Activated CD4-positive, alpha-beta memory T cell treated with anti-CD3 and anti-CD28 coated beads for 36 hours (primary cell): Measurements from ENCODE around the gene CYP4F22. TPM values are rescaled to one million over a fixed set of nuclear protein-coding genes. Genes with fewer than 3 reads are reported as not detected.

Experiments used
- CTCF ChIA-PET: fragments of 350-600 bp; sonication (Branson Sonifier 250); formaldehyde crosslinking; loops from one replicate; lab custom pipeline; 2021; ENCODE audit warnings: antibody characterized with exemption, inconsistent platforms; lab: Charles Lee
- POLR2A ChIA-PET: fragments of 350-600 bp; sonication (Branson Sonifier 250); formaldehyde crosslinking; loops from one replicate; lab custom pipeline; 2021; ENCODE audit warnings: antibody characterized with exemption; lab: Charles Lee
- DNase-seq: peaks from one replicate; pipeline ENCODE4 v3.0.0-alpha.2; 2020
- H3K27ac Mint-ChIP-seq: one replicate; pipeline ENCODE4 v1.8.0; 2021; ENCODE audit warnings: mixed read lengths
- H3K27me3 Mint-ChIP-seq: one replicate; pipeline ENCODE4 v1.8.0; 2021; ENCODE audit warnings: mixed read lengths
- H3K36me3 Mint-ChIP-seq: one replicate; pipeline ENCODE4 v1.8.0; 2021; ENCODE audit warnings: mixed read lengths
- H3K4me1 Mint-ChIP-seq: one replicate; pipeline ENCODE4 v1.8.0; 2021; ENCODE audit warnings: low read depth, mixed read lengths
- H3K4me3 Mint-ChIP-seq: one replicate; pipeline ENCODE4 v1.8.0; 2021; ENCODE audit warnings: mild to moderate bottlenecking, mixed read lengths
- H3K9me3 Mint-ChIP-seq: one replicate; pipeline ENCODE4 v1.8.0; 2021; ENCODE audit warnings: mixed read lengths
- intact Hi-C: fragments of 100-400 bp; cut with micrococcal nuclease; formaldehyde crosslinking; loops from one replicate; pipeline ENCODE4 v1.15.1; 2023
- total RNA-seq, 2 experiments: library from RNA; stranded (reverse); gene quantifications; one replicate each; pipeline ENCODE4 v1.2.3, GENCODE V29; 2021

CYP4F22 gene
- total RNA-seq: under 1 TPM; 0.50 to 0.56 TPM

- intact Hi-C loops: no loop called here
- ChIA-PET POLR2A (no interaction called here), CTCF (no interaction called here)
- peak within 1 kb of the TSS; percentile 64 for H3K4me3 Mint-ChIP-seq
- no peaks in the 10 kb centered on the region for H3K36me3 Mint-ChIP-seq
- no peaks in the 10 kb centered on the region for H3K9me3 Mint-ChIP-seq
- H3K27me3 Mint-ChIP-seq: peaks cover 22% of the 10 kb centered on the region
- H3K4me1 Mint-ChIP-seq: peaks cover 19% of the 10 kb centered on the region
- H3K27ac Mint-ChIP-seq: no peak within 1 kb of the TSS
- peak; percentile 25 for DNase-seq
Observed at GRCh38 chr19:15508035-15508710, at the start of gene CYP4F22. TSS of gene CYP4F22 (plus strand) at chr19:15508525. CDS start at chr19:15525337, 16,812 bp downstream.

- intact Hi-C loops: no loop called here
- H3K4me1 Mint-ChIP-seq: peaks cover 25% of the 10 kb centered on the region
- peaks cover 42% of the 10 kb centered on the region for H3K36me3 Mint-ChIP-seq
- POLR2A ChIA-PET: no interaction called here
- peak overlapping the region; percentile 96 for H3K27ac Mint-ChIP-seq
- no peak for DNase-seq
- H3K4me3 Mint-ChIP-seq: peak overlapping the region; percentile 16
- no peaks in the 10 kb centered on the region for H3K9me3 Mint-ChIP-seq
- H3K27me3 Mint-ChIP-seq: no peaks in the 10 kb centered on the region
- CTCF ChIA-PET: interaction anchor here (1.3 to 2.8 kb wide), 3 partner anchors 42 to 94 kb away, joined by 3 to 22 read pairs (median 10); partner anchors contain the start of gene AKAP8L
Observed at GRCh38 chr19:15461694-15462093, 46.6 kb upstream of the CYP4F22 start.

- Mint-ChIP-seq H3K27me3 (no peaks in the 10 kb centered on the region), H3K4me1 (peaks cover 48% of the 10 kb centered on the region), H3K4me3 (peak overlapping the region; percentile 89), H3K9me3 (peaks cover 2% of the 10 kb centered on the region), H3K36me3 (peaks cover 36% of the 10 kb centered on the region), H3K27ac (peak overlapping the region; percentile 96)
- DNase-seq: peak; percentile 88
- ChIA-PET POLR2A (interaction anchor here (0.6 to 2.3 kb wide), 10 partner anchors 9 to 132 kb away, joined by 3 to 21 read pairs (median 5); partner anchors contain the start of genes AKAP8, AKAP8L and BRD4), CTCF (interaction anchor here (1.0 to 2.3 kb wide), 7 partner anchors 9 to 91 kb away, joined by 3 to 22 read pairs (median 7); partner anchors contain the start of genes AKAP8L and WIZ)
- intact Hi-C loops: no loop called here
Observed at GRCh38 chr19:15463861-15464371, 44.4 kb upstream of the CYP4F22 start.

- DNase-seq: peak; percentile 80
- ChIA-PET CTCF (interaction anchor here (1.0 to 2.0 kb wide), 6 partner anchors 14 to 91 kb away, joined by 3 to 19 read pairs (median 8); partner anchors contain the start of genes AKAP8L and WIZ), POLR2A (interaction anchor here (0.5 to 2.3 kb wide), 11 partner anchors 10 to 917 kb away, joined by 4 to 21 read pairs (median 5); partner anchors contain the start of genes AKAP8 and AKAP8L)
- Mint-ChIP-seq H3K36me3 (peaks cover 31% of the 10 kb centered on the region), H3K9me3 (peaks cover 2% of the 10 kb centered on the region), H3K27ac (peak within 1 kb of the TSS; percentile 96), H3K27me3 (no peaks in the 10 kb centered on the region), H3K4me1 (peaks cover 54% of the 10 kb centered on the region), H3K4me3 (peak within 1 kb of the TSS; percentile 89)
- intact Hi-C loops: no loop called here
Observed at GRCh38 chr19:15464394-15465385, 43.6 kb upstream of the CYP4F22 start, which contains the start of gene RASAL3. TSS of gene RASAL3 (minus strand) at chr19:15464544. CDS start at chr19:15464358, 186 bp downstream.

GRCh38 chr19:15466851-15467733 lies 41.2 kb upstream of the CYP4F22 start:
- Mint-ChIP-seq H3K4me3 (peak overlapping the region; percentile 41), H3K27me3 (no peaks in the 10 kb centered on the region), H3K9me3 (peaks cover 2% of the 10 kb centered on the region), H3K4me1 (peaks cover 52% of the 10 kb centered on the region), H3K36me3 (peaks cover 17% of the 10 kb centered on the region), H3K27ac (peak overlapping the region; percentile 93)
- ChIA-PET CTCF (interaction anchor here (0.6 to 2.7 kb wide), 13 partner anchors 9 to 519 kb away, joined by 3 to 17 read pairs (median 4); partner anchors contain the start of genes AKAP8L and PGLYRP2), POLR2A (interaction anchor here (0.6 to 2.6 kb wide), 10 partner anchors 11 to 163 kb away, joined by 3 to 10 read pairs (median 6); partner anchors contain the start of gene AKAP8L)
- DNase-seq: peak; percentile 84
- intact Hi-C loops: loop anchor here (1.0 to 2.0 kb wide), 6 partner anchors 34 to 166 kb away; no protein-coding TSS in a partner anchor

GRCh38 chr19:15467734-15468214 lies 40.6 kb upstream of the CYP4F22 start:
- Mint-ChIP-seq H3K27me3 (no peaks in the 10 kb centered on the region), H3K27ac (peak overlapping the region; percentile 93), H3K4me1 (peaks cover 50% of the 10 kb centered on the region), H3K9me3 (peaks cover 2% of the 10 kb centered on the region), H3K36me3 (peaks cover 11% of the 10 kb centered on the region), H3K4me3 (no peak overlapping the region)
- no peak for DNase-seq
- intact Hi-C loops: loop anchor here (1.0 to 2.0 kb wide), 6 partner anchors 35 to 166 kb away; no protein-coding TSS in a partner anchor
- ChIA-PET CTCF (interaction anchor here (0.7 to 2.7 kb wide), 10 partner anchors 11 to 88 kb away, joined by 3 to 17 read pairs (median 4); partner anchors contain the start of genes AKAP8L and PGLYRP2), POLR2A (interaction anchor here (1.1 to 2.6 kb wide), 8 partner anchors 12 to 164 kb away, joined by 3 to 10 read pairs (median 8); partner anchors contain the start of gene AKAP8L)

- POLR2A ChIA-PET: interaction anchor here (1.0 to 2.6 kb wide), 3 partner anchors 49 to 82 kb away, joined by 3 to 10 read pairs (median 8); partner anchors contain the start of gene AKAP8L
- Mint-ChIP-seq H3K27me3 (no peaks in the 10 kb centered on the region), H3K36me3 (peaks cover 2% of the 10 kb centered on the region), H3K4me1 (peaks cover 55% of the 10 kb centered on the region), H3K9me3 (peaks cover 2% of the 10 kb centered on the region), H3K4me3 (peak overlapping the region; percentile 63), H3K27ac (no peak overlapping the region)
- CTCF ChIA-PET: interaction anchor here (1.1 to 2.7 kb wide), 2 partner anchors 87 kb away, joined by 6 to 17 read pairs; no protein-coding TSS in a partner anchor
- DNase-seq: no peak
- intact Hi-C loops: no loop called here
Observed at GRCh38 chr19:15468675-15469512, 39.4 kb upstream of the CYP4F22 start.

- H3K27ac Mint-ChIP-seq: no peak overlapping the region
- DNase-seq: peak; percentile 50
- peaks cover 52% of the 10 kb centered on the region for H3K4me1 Mint-ChIP-seq
- ChIA-PET CTCF (interaction anchor here (0.7 to 1.1 kb wide), 2 partner anchors 51 to 86 kb away, joined by 5 to 6 read pairs; partner anchors contain the start of gene AKAP8L), POLR2A (interaction anchor here (0.5 to 1.0 kb wide), 2 partner anchors 11 to 50 kb away, joined by 3 read pairs; no protein-coding TSS in a partner anchor)
- H3K9me3 Mint-ChIP-seq: peaks cover 2% of the 10 kb centered on the region
- intact Hi-C loops: no loop called here
- no peaks in the 10 kb centered on the region for H3K27me3 Mint-ChIP-seq
- H3K36me3 Mint-ChIP-seq: peaks cover 2% of the 10 kb centered on the region
- peak overlapping the region; percentile 63 for H3K4me3 Mint-ChIP-seq
Observed at GRCh38 chr19:15469513-15470297, 38.6 kb upstream of the CYP4F22 start.

GRCh38 chr19:15471639-15472101 lies 36.7 kb upstream of the CYP4F22 start:
- Mint-ChIP-seq H3K27ac (no peak overlapping the region), H3K4me3 (no peak overlapping the region), H3K9me3 (peaks cover 2% of the 10 kb centered on the region), H3K4me1 (peaks cover 44% of the 10 kb centered on the region), H3K27me3 (no peaks in the 10 kb centered on the region), H3K36me3 (peaks cover 2% of the 10 kb centered on the region)
- CTCF ChIA-PET: no interaction called here
- no peak for DNase-seq
- POLR2A ChIA-PET: no interaction called here
- intact Hi-C loops: no loop called here
